Fibroblast of the conjunctiva (primary cell): ENCODE results near the gene NDUFB11.
"Not testable (repeated sequence)": the region's sequence is repeated elsewhere in the genome, so short reads cannot be mapped to it uniquely, and the experiment has no call there.

Source experiments
- DNase-seq: peaks from one replicate; pipeline ENCODE4 v3.0.0-alpha.2; 2010; ENCODE audit warnings: low read depth

Gene NDUFB11

GRCh38 chrX:47146121-47146935 lies 1.8 kb upstream of the NDUFB11 start:
- no peak for DNase-seq

- no peak for DNase-seq
Measured at GRCh38 chrX:47145395-47146120, 1.1 kb upstream of the NDUFB11 start.

- no peak for DNase-seq
Measured at GRCh38 chrX:47143894-47144625, 442 bp downstream of the NDUFB11 start.

- no peak for DNase-seq
Measured at GRCh38 chrX:47138171-47138570, 6.3 kb downstream of the NDUFB11 start.

GRCh38 chrX:47135650-47136049 lies 8.9 kb downstream of the NDUFB11 start:
- peak; percentile 26 for DNase-seq

GRCh38 chrX:47133493-47133892 lies 11.0 kb downstream of the NDUFB11 start:
- no peak for DNase-seq

GRCh38 chrX:47129899-47130358 lies 14.6 kb downstream of the NDUFB11 start:
- no peak for DNase-seq

GRCh38 chrX:47129157-47129898 lies 15.2 kb downstream of the NDUFB11 start:
- peak; percentile 94 for DNase-seq

- DNase-seq = not testable (repeated sequence)
Measured at GRCh38 chrX:47124466-47124865, 20.0 kb downstream of the NDUFB11 start.

GRCh38 chrX:47116551-47117110 lies 27.9 kb downstream of the NDUFB11 start:
- not testable (repeated sequence) for DNase-seq

GRCh38 chrX:47112316-47112954 lies 32.1 kb downstream of the NDUFB11 start:
- DNase-seq = no peak

- not testable (repeated sequence) for DNase-seq
Measured at GRCh38 chrX:47110936-47111615, 33.4 kb downstream of the NDUFB11 start.

GRCh38 chrX:47101206-47101605 lies 43.3 kb downstream of the NDUFB11 start:
- DNase-seq = no peak

- DNase-seq = no peak
Measured at GRCh38 chrX:47098338-47099094, 46.0 kb downstream of the NDUFB11 start.

- DNase-seq = no peak
Measured at GRCh38 chrX:47097018-47097417, 47.5 kb downstream of the NDUFB11 start.

GRCh38 chrX:47093860-47094259 lies 50.6 kb downstream of the NDUFB11 start:
- no peak for DNase-seq

- DNase-seq = peak; percentile 33
Measured at GRCh38 chrX:47093248-47093647, 51.3 kb downstream of the NDUFB11 start.
